ENCODE measurements around the gene IL24.
A peak's percentile ranks its signal among the peaks of the same experiment; 100 is the strongest.

- TF ChIP-seq CTCF (conservative IDR thresholded peaks at IDR 0.05): peak; percentile 58; the same call in 1 of the 2 replicates
- no peak for TF ChIP-seq EZH2 (IDR thresholded peaks at IDR 0.05; ENCODE audit: low read depth)
Observed at GRCh38 chr1:206933333-206933945, 36.2 kb downstream of the IL24 start.

Data from PC-9 (cell line).